Measurements from ENCODE around the gene E2F2. TPM values are rescaled to one million over a fixed set of nuclear protein-coding genes. Genes with fewer than 3 reads are reported as not detected.

The E2F2 gene
- polyA plus RNA-seq, 1 donor from 2014 or later = 2.2 TPM

- Mint-ChIP-seq H3K36me3 (no peaks in the 10 kb centered on the region), H3K27me3 (peaks cover 4% of the 10 kb centered on the region), H3K27ac (peak overlapping the region; percentile 46 to 95 (median 82)), H3K9me3 (no peaks in the 10 kb centered on the region), H3K4me3 (peak overlapping the region; percentile 84 to 97 (median 92)), H3K4me1 (peaks cover 21 to 30% (median 23%) of the 10 kb centered on the region in 3 donors)
Observed at GRCh38 chr1:23567996-23568607, 37.1 kb upstream of the E2F2 start.

GRCh38 chr1:23567629-23567995, 36.6 kb upstream of the E2F2 start:
- Mint-ChIP-seq H3K36me3 (no peaks in the 10 kb centered on the region), H3K27ac (peak overlapping the region; percentile 53 to 95 (median 88)), H3K27me3 (peaks cover 4% of the 10 kb centered on the region), H3K9me3 (no peaks in the 10 kb centered on the region), H3K4me3 (peak overlapping the region; percentile 72 to 93 (median 88)), H3K4me1 (peaks cover 20 to 31% (median 24%) of the 10 kb centered on the region in 3 donors)

GRCh38 chr1:23566304-23566703, 35.3 kb upstream of the E2F2 start:
- Mint-ChIP-seq H3K36me3 (no peaks in the 10 kb centered on the region), H3K9me3 (no peaks in the 10 kb centered on the region), H3K4me3 (peak overlapping the region in 3 of 4 donors; percentile 38 to 93 (median 86)), H3K27me3 (peaks cover 4% of the 10 kb centered on the region), H3K27ac (peak overlapping the region; percentile 88 to 89 (median 88)), H3K4me1 (peaks cover 29 to 38% (median 34%) of the 10 kb centered on the region in 3 donors)

- Mint-ChIP-seq H3K9me3 (no peaks in the 10 kb centered on the region), H3K4me3 (peak overlapping the region in 2 of 4 donors; percentile 22 to 86), H3K27ac (peak overlapping the region; percentile 88 to 89 (median 88)), H3K27me3 (peaks cover 4% of the 10 kb centered on the region), H3K4me1 (peaks cover 34 to 43% (median 39%) of the 10 kb centered on the region in 3 donors), H3K36me3 (no peaks in the 10 kb centered on the region)
Observed at GRCh38 chr1:23565776-23566175, 34.7 kb upstream of the E2F2 start.

GRCh38 chr1:23564529-23565122, 33.6 kb upstream of the E2F2 start:
- Mint-ChIP-seq H3K9me3 (no peaks in the 10 kb centered on the region), H3K27ac (peak overlapping the region in 2 of 3 donors; percentile 47 to 89), H3K27me3 (peaks cover 4% of the 10 kb centered on the region), H3K36me3 (no peaks in the 10 kb centered on the region), H3K4me3 (peak overlapping the region in 1 of 4 donors; percentile 76), H3K4me1 (peaks cover 42 to 51% (median 50%) of the 10 kb centered on the region in 3 donors)

GRCh38 chr1:23563755-23564374, 32.8 kb upstream of the E2F2 start:
- H3K36me3 Mint-ChIP-seq = no peaks in the 10 kb centered on the region
- no peaks in the 10 kb centered on the region for H3K9me3 Mint-ChIP-seq
- H3K27me3 Mint-ChIP-seq = peaks cover 4% of the 10 kb centered on the region
- H3K27ac Mint-ChIP-seq = peak overlapping the region in 2 of 3 donors; percentile 83 to 89
- peak overlapping the region in 3 of 4 donors; percentile 29 to 76 (median 75) for H3K4me3 Mint-ChIP-seq
- peaks cover 42 to 56% (median 49%) of the 10 kb centered on the region in 3 donors for H3K4me1 Mint-ChIP-seq

- Mint-ChIP-seq H3K27me3 (peaks cover 4% of the 10 kb centered on the region), H3K27ac (peak overlapping the region in 2 of 3 donors; percentile 89 to 92), H3K36me3 (no peaks in the 10 kb centered on the region), H3K4me3 (peak overlapping the region in 2 of 4 donors; percentile 29 to 76), H3K9me3 (no peaks in the 10 kb centered on the region), H3K4me1 (peaks cover 38 to 49% (median 45%) of the 10 kb centered on the region in 3 donors)
Observed at GRCh38 chr1:23563003-23563402, 32.0 kb upstream of the E2F2 start.

GRCh38 chr1:23562137-23562876, 31.3 kb upstream of the E2F2 start:
- H3K4me3 Mint-ChIP-seq = peak overlapping the region; percentile 65 to 95 (median 86)
- H3K36me3 Mint-ChIP-seq = no peaks in the 10 kb centered on the region
- H3K27me3 Mint-ChIP-seq = peaks cover 2% of the 10 kb centered on the region
- no peaks in the 10 kb centered on the region for H3K9me3 Mint-ChIP-seq
- H3K4me1 Mint-ChIP-seq = peaks cover 37 to 55% (median 46%) of the 10 kb centered on the region in 3 donors
- peak overlapping the region; percentile 92 to 100 (median 93) for H3K27ac Mint-ChIP-seq

GRCh38 chr1:23561813-23562100, 30.7 kb upstream of the E2F2 start:
- no peaks in the 10 kb centered on the region for H3K9me3 Mint-ChIP-seq
- peaks cover 34 to 58% (median 47%) of the 10 kb centered on the region in 3 donors for H3K4me1 Mint-ChIP-seq
- H3K36me3 Mint-ChIP-seq = no peaks in the 10 kb centered on the region
- H3K4me3 Mint-ChIP-seq = peak overlapping the region in 2 of 4 donors; percentile 85 to 95
- no peaks in the 10 kb centered on the region for H3K27me3 Mint-ChIP-seq
- peak overlapping the region; percentile 82 to 100 (median 95) for H3K27ac Mint-ChIP-seq

GRCh38 chr1:23561076-23561812, 30.2 kb upstream of the E2F2 start:
- Mint-ChIP-seq H3K4me3 (peak overlapping the region in 3 of 4 donors; percentile 94 to 98 (median 95)), H3K36me3 (no peaks in the 10 kb centered on the region), H3K9me3 (no peaks in the 10 kb centered on the region), H3K27me3 (no peaks in the 10 kb centered on the region), H3K27ac (peak overlapping the region; percentile 95 to 100 (median 98)), H3K4me1 (peaks cover 38 to 60% (median 49%) of the 10 kb centered on the region in 3 donors)

- Mint-ChIP-seq H3K4me1 (peaks cover 39 to 66% (median 56%) of the 10 kb centered on the region in 3 donors), H3K27me3 (no peaks in the 10 kb centered on the region), H3K4me3 (peak overlapping the region; percentile 89 to 98 (median 94)), H3K36me3 (no peaks in the 10 kb centered on the region), H3K27ac (peak overlapping the region; percentile 95 to 100 (median 98)), H3K9me3 (no peaks in the 10 kb centered on the region)
Observed at GRCh38 chr1:23559985-23560741, 29.1 kb upstream of the E2F2 start.

GRCh38 chr1:23559136-23559984, 28.3 kb upstream of the E2F2 start, which contains the start of gene ID3:
Gene ID3, minus strand, starts transcription at chr1:23559501. Its CDS starts 75 bp downstream, at chr1:23559426.
- H3K36me3 Mint-ChIP-seq = no peaks in the 10 kb centered on the region
- no peaks in the 10 kb centered on the region for H3K9me3 Mint-ChIP-seq
- peak within 1 kb of the TSS; percentile 89 to 98 (median 94) for H3K4me3 Mint-ChIP-seq
- no peaks in the 10 kb centered on the region for H3K27me3 Mint-ChIP-seq
- peak within 1 kb of the TSS; percentile 95 to 100 (median 98) for H3K27ac Mint-ChIP-seq
- peaks cover 41 to 67% (median 58%) of the 10 kb centered on the region in 3 donors for H3K4me1 Mint-ChIP-seq

GRCh38 chr1:23558872-23559135, 27.8 kb upstream of the E2F2 start:
- Mint-ChIP-seq H3K4me1 (peaks cover 47 to 72% (median 61%) of the 10 kb centered on the region in 3 donors), H3K9me3 (no peaks in the 10 kb centered on the region), H3K27me3 (no peaks in the 10 kb centered on the region)

More at GRCh38 chr1:23558872-23559135, 27.8 kb upstream of the E2F2 start:
- H3K4me3 Mint-ChIP-seq = peak overlapping the region; percentile 89 to 98 (median 94)
- H3K27ac Mint-ChIP-seq = peak overlapping the region; percentile 89 to 100 (median 98)
- H3K36me3 Mint-ChIP-seq = peaks cover 2% of the 10 kb centered on the region
